ENCODE measurements around the gene C14orf180.

C14orf180 gene

GRCh38 chr14:104555430-104556255, 23.9 kb upstream of the C14orf180 start:
- no peaks in the 10 kb centered on the region for H3K4me1 Mint-ChIP-seq
- no peak overlapping the region for H3K27ac Mint-ChIP-seq
- DNase-seq (ENCODE audit: low spot score in 2 of 2) (no peak), ATAC-seq (no peak)
- H3K9me3 Mint-ChIP-seq, result no peaks in the 10 kb centered on the region
- H3K4me3 Mint-ChIP-seq, result no peak overlapping the region
- H3K36me3 Mint-ChIP-seq, result no peaks in the 10 kb centered on the region

- ATAC-seq, result no peak
- no peaks in the 10 kb centered on the region for H3K36me3 Mint-ChIP-seq
- DNase-seq (ENCODE audit: low spot score in 2 of 2), result no peak
- H3K9me3 Mint-ChIP-seq, result no peaks in the 10 kb centered on the region
- H3K4me1 Mint-ChIP-seq, result no peaks in the 10 kb centered on the region
- no peak overlapping the region for H3K4me3 Mint-ChIP-seq
- no peak overlapping the region for H3K27ac Mint-ChIP-seq
Observed at GRCh38 chr14:104556256-104557021, 23.1 kb upstream of the C14orf180 start.

- no peak for DNase-seq (ENCODE audit: low spot score in 2 of 2)
- H3K4me3 Mint-ChIP-seq, result no peak overlapping the region
- no peak overlapping the region for H3K27ac Mint-ChIP-seq
- no peaks in the 10 kb centered on the region for H3K4me1 Mint-ChIP-seq
- H3K9me3 Mint-ChIP-seq, result no peaks in the 10 kb centered on the region
- no peaks in the 10 kb centered on the region for H3K36me3 Mint-ChIP-seq
- no peak for ATAC-seq
Observed at GRCh38 chr14:104557086-104557485, 22.5 kb upstream of the C14orf180 start.

- Mint-ChIP-seq H3K4me1 (no peaks in the 10 kb centered on the region), H3K9me3 (no peaks in the 10 kb centered on the region), H3K4me3 (no peak overlapping the region), H3K36me3 (no peaks in the 10 kb centered on the region), H3K27ac (no peak overlapping the region)
- DNase-seq (ENCODE audit: low spot score in 2 of 2), result no peak
- no peak for ATAC-seq
Observed at GRCh38 chr14:104557766-104558165, 21.8 kb upstream of the C14orf180 start.

- Mint-ChIP-seq H3K9me3 (no peaks in the 10 kb centered on the region), H3K4me1 (no peaks in the 10 kb centered on the region), H3K27ac (no peak overlapping the region), H3K36me3 (no peaks in the 10 kb centered on the region), H3K4me3 (no peak overlapping the region)
- DNase-seq (ENCODE audit: low spot score in 2 of 2), result no peak
- no peak for ATAC-seq
Observed at GRCh38 chr14:104558231-104559027, 21.1 kb upstream of the C14orf180 start.

GRCh38 chr14:104559028-104559803, 20.3 kb upstream of the C14orf180 start:
- Mint-ChIP-seq H3K27ac (no peak overlapping the region), H3K9me3 (no peaks in the 10 kb centered on the region), H3K4me3 (no peak overlapping the region), H3K4me1 (peaks cover 6% of the 10 kb centered on the region), H3K36me3 (no peaks in the 10 kb centered on the region)
- no peak for DNase-seq (ENCODE audit: low spot score in 2 of 2)
- ATAC-seq, result no peak

- H3K36me3 Mint-ChIP-seq, result no peaks in the 10 kb centered on the region
- H3K9me3 Mint-ChIP-seq, result no peaks in the 10 kb centered on the region
- H3K4me3 Mint-ChIP-seq, result no peak overlapping the region
- H3K27ac Mint-ChIP-seq, result no peak overlapping the region
- peaks cover 6% of the 10 kb centered on the region for H3K4me1 Mint-ChIP-seq
- no peak for ATAC-seq
- DNase-seq (ENCODE audit: low spot score in 2 of 2), result no peak
Observed at GRCh38 chr14:104559804-104560585, 19.6 kb upstream of the C14orf180 start.

- no peak for ATAC-seq
- Mint-ChIP-seq H3K4me1 (peaks cover 6% of the 10 kb centered on the region), H3K27ac (no peak overlapping the region), H3K9me3 (no peaks in the 10 kb centered on the region), H3K4me3 (no peak overlapping the region), H3K36me3 (no peaks in the 10 kb centered on the region)
- no peak for DNase-seq (ENCODE audit: low spot score in 2 of 2)
Observed at GRCh38 chr14:104560586-104560945, 19.0 kb upstream of the C14orf180 start.

- Mint-ChIP-seq H3K9me3 (no peaks in the 10 kb centered on the region), H3K36me3 (no peaks in the 10 kb centered on the region), H3K4me3 (no peak overlapping the region), H3K4me1 (peaks cover 6% of the 10 kb centered on the region), H3K27ac (no peak overlapping the region)
- ATAC-seq, result no peak
- DNase-seq (ENCODE audit: low spot score in 2 of 2), result no peak
Observed at GRCh38 chr14:104561124-104561557, 18.4 kb upstream of the C14orf180 start.

- Mint-ChIP-seq H3K36me3 (no peaks in the 10 kb centered on the region), H3K4me3 (no peak overlapping the region), H3K9me3 (no peaks in the 10 kb centered on the region), H3K27ac (no peak overlapping the region), H3K4me1 (peaks cover 6% of the 10 kb centered on the region)
- ATAC-seq, result no peak
- no peak for DNase-seq (ENCODE audit: low spot score in 2 of 2)
Observed at GRCh38 chr14:104561632-104562495, 17.7 kb upstream of the C14orf180 start.

GRCh38 chr14:104562606-104563005, 17.0 kb upstream of the C14orf180 start:
- Mint-ChIP-seq H3K4me3 (no peak overlapping the region), H3K9me3 (no peaks in the 10 kb centered on the region), H3K36me3 (no peaks in the 10 kb centered on the region), H3K4me1 (peaks cover 6% of the 10 kb centered on the region), H3K27ac (no peak overlapping the region)
- no peak for DNase-seq (ENCODE audit: low spot score in 2 of 2)
- no peak for ATAC-seq

- ATAC-seq, result no peak
- DNase-seq (ENCODE audit: low spot score in 2 of 2), result no peak
- no peak overlapping the region for H3K4me3 Mint-ChIP-seq
- no peak overlapping the region for H3K27ac Mint-ChIP-seq
- H3K36me3 Mint-ChIP-seq, result no peaks in the 10 kb centered on the region
- H3K4me1 Mint-ChIP-seq, result peaks cover 6% of the 10 kb centered on the region
- H3K9me3 Mint-ChIP-seq, result no peaks in the 10 kb centered on the region
Observed at GRCh38 chr14:104563191-104563741, 16.3 kb upstream of the C14orf180 start.

All from stimulated activated effector memory CD8-positive, alpha-beta T cell treated with anti-CD3 and anti-CD28 coated beads, Interleukin-12 subunit alpha, Interleukin-12 subunit beta, amount 100 ng/mL, for 72 hours (primary cell).